ENCODE results near the gene ADAP1.
A peak's percentile ranks its signal among the peaks of the same experiment; 100 is the strongest.

- TF ChIP-seq, protein P1, sequence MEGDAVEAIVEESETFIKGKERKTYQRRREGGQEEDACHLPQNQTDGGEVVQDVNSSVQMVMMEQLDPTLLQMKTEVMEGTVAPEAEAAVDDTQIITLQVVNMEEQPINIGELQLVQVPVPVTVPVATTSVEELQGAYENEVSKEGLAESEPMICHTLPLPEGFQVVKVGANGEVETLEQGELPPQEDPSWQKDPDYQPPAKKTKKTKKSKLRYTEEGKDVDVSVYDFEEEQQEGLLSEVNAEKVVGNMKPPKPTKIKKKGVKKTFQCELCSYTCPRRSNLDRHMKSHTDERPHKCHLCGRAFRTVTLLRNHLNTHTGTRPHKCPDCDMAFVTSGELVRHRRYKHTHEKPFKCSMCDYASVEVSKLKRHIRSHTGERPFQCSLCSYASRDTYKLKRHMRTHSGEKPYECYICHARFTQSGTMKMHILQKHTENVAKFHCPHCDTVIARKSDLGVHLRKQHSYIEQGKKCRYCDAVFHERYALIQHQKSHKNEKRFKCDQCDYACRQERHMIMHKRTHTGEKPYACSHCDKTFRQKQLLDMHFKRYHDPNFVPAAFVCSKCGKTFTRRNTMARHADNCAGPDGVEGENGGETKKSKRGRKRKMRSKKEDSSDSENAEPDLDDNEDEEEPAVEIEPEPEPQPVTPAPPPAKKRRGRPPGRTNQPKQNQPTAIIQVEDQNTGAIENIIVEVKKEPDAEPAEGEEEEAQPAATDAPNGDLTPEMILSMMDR (IDR thresholded peaks at IDR 0.05; ENCODE audit: insufficient read depth, low read length): no peak
- TF ChIP-seq POLR2AphosphoS5 (IDR thresholded peaks at IDR 0.05; ENCODE audit: low read depth) (no peak), GABPA (IDR thresholded peaks at IDR 0.05; ENCODE audit: low read depth) (no peak), SPI1 (IDR thresholded peaks at IDR 0.05; ENCODE audit: borderline replicate concordance, low read depth) (peak; percentile 50; the same call in 1 of the 2 replicates)
- TF ChIP-seq, protein P2, sequence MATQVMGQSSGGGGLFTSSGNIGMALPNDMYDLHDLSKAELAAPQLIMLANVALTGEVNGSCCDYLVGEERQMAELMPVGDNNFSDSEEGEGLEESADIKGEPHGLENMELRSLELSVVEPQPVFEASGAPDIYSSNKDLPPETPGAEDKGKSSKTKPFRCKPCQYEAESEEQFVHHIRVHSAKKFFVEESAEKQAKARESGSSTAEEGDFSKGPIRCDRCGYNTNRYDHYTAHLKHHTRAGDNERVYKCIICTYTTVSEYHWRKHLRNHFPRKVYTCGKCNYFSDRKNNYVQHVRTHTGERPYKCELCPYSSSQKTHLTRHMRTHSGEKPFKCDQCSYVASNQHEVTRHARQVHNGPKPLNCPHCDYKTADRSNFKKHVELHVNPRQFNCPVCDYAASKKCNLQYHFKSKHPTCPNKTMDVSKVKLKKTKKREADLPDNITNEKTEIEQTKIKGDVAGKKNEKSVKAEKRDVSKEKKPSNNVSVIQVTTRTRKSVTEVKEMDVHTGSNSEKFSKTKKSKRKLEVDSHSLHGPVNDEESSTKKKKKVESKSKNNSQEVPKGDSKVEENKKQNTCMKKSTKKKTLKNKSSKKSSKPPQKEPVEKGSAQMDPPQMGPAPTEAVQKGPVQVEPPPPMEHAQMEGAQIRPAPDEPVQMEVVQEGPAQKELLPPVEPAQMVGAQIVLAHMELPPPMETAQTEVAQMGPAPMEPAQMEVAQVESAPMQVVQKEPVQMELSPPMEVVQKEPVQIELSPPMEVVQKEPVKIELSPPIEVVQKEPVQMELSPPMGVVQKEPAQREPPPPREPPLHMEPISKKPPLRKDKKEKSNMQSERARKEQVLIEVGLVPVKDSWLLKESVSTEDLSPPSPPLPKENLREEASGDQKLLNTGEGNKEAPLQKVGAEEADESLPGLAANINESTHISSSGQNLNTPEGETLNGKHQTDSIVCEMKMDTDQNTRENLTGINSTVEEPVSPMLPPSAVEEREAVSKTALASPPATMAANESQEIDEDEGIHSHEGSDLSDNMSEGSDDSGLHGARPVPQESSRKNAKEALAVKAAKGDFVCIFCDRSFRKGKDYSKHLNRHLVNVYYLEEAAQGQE (IDR thresholded peaks at IDR 0.05; ENCODE audit: insufficient replicate concordance, low read depth): no peak
Measured at GRCh38 chr7:930975-931758, 23.3 kb downstream of the ADAP1 start.
